Liver (tissue), 9 donors: ENCODE measurements around the gene ZFAND2A. TPM values are rescaled to one million over a fixed set of nuclear protein-coding genes. Genes with fewer than 3 reads are reported as not detected.

Experiments
- DNase-seq: peaks from one replicate; pipeline ENCODE4 v3.0.0-alpha.2; 2017; ENCODE audit warnings: low spot score
- H3K27ac ChIP-seq, 2 donors: one replicate each; pipeline ENCODE4 v1.7.0; 2013; ENCODE audit warnings: inconsistent platforms in 2 of 2, low read length in 2 of 2, control low read depth in 1 of 2, low read depth in 1 of 2, mild to moderate bottlenecking in 1 of 2
- H3K27me3 ChIP-seq, 4 donors: one replicate each; pipeline versions ENCODE4 v1.6.1 to v1.7.0; 2013; ENCODE audit warnings: low read length in 3 of 4, inconsistent platforms in 1 of 4, mild to moderate bottlenecking in 1 of 4, moderate library complexity in 1 of 4; ENCODE audit not compliant: control insufficient read depth in 4 of 4, insufficient read depth in 4 of 4
- H3K36me3 ChIP-seq, 4 donors: one replicate each; pipeline versions ENCODE4 v1.6.1 to v1.7.0; 2013; ENCODE audit warnings: low read length in 3 of 4, mild to moderate bottlenecking in 3 of 4, low read depth in 1 of 4, moderate library complexity in 1 of 4; ENCODE audit not compliant: control insufficient read depth in 4 of 4, insufficient read depth in 3 of 4
- H3K4me1 ChIP-seq, 4 donors: one replicate each; pipeline versions ENCODE4 v1.6.1 to v1.7.0; 2013; ENCODE audit warnings: low read length in 3 of 4, mild to moderate bottlenecking in 3 of 4, moderate library complexity in 1 of 4; ENCODE audit not compliant: control insufficient read depth in 4 of 4, insufficient read depth in 4 of 4
- H3K4me3 ChIP-seq, 3 donors: one replicate each; pipeline versions ENCODE4 v1.6.1 to v1.7.0; 2013; ENCODE audit warnings: low read length in 3 of 3, control low read depth in 1 of 3, low read depth in 1 of 3, mild to moderate bottlenecking in 1 of 3
- H3K9ac ChIP-seq, 2 donors: one replicate each; pipeline ENCODE4 v1.7.0; 2013; ENCODE audit warnings: low read length in 2 of 2, mild to moderate bottlenecking in 2 of 2, moderate library complexity in 2 of 2, control low read depth in 1 of 2, low read depth in 1 of 2
- H3K9me3 ChIP-seq, 4 donors: one replicate each; pipeline versions ENCODE4 v1.6.1 to v1.7.0; 2013; ENCODE audit warnings: low read length in 3 of 4; ENCODE audit not compliant: control insufficient read depth in 4 of 4
- EGR1 ChIP-seq, 2 donors: IDR thresholded peaks; 2 replicates each; pipeline ENCODE4 v1.6.1; 2016 to 2018; ENCODE audit warnings: antibody characterized with exemption in 2 of 2, low read depth in 2 of 2
- FOXA1 ChIP-seq: IDR thresholded peaks from 2 replicates; pipeline ENCODE4 v1.6.1; 2016; ENCODE audit warnings: antibody characterized with exemption
- FOXA2 ChIP-seq: IDR thresholded peaks from 2 replicates; pipeline ENCODE4 v1.6.1; 2016; ENCODE audit warnings: antibody characterized with exemption
- GABPA ChIP-seq, 2 donors: IDR thresholded peaks in 1 of 2; conservative IDR thresholded peaks in 1 of 2; 2 replicates each; pipeline ENCODE4 v1.6.1; 2016; ENCODE audit warnings: antibody characterized with exemption in 2 of 2, mild to moderate bottlenecking in 1 of 2, moderate library complexity in 1 of 2
- HNF4A ChIP-seq, 2 donors: conservative IDR thresholded peaks; 2 replicates each; pipeline ENCODE4 v1.6.1; 2016; ENCODE audit warnings: antibody characterized with exemption in 2 of 2, mild to moderate bottlenecking in 2 of 2
- HNF4G ChIP-seq: IDR thresholded peaks from 2 replicates; pipeline ENCODE4 v1.6.1; 2016; ENCODE audit warnings: antibody characterized with exemption
- JUND ChIP-seq, 2 donors: IDR thresholded peaks; 2 replicates each; pipeline ENCODE4 v1.6.1; 2016; ENCODE audit warnings: antibody characterized with exemption in 2 of 2
- NR2F2 ChIP-seq: IDR thresholded peaks from 2 replicates; pipeline ENCODE4 v1.6.1; 2016; ENCODE audit warnings: antibody characterized with exemption
- RAD21 ChIP-seq, 2 donors: IDR thresholded peaks; 2 replicates each; pipeline ENCODE4 v1.6.1; 2016; ENCODE audit warnings: antibody characterized with exemption in 2 of 2, mild to moderate bottlenecking in 2 of 2
- RXRA ChIP-seq, 2 donors: IDR thresholded peaks; 2 replicates each; pipeline ENCODE4 v1.6.1; 2017 to 2018; ENCODE audit warnings: antibody characterized with exemption in 2 of 2, mild to moderate bottlenecking in 1 of 2
- SP1 ChIP-seq: IDR thresholded peaks from 2 replicates; pipeline ENCODE4 v1.6.1; 2018; ENCODE audit warnings: antibody characterized with exemption, mild to moderate bottlenecking
- TAF1 ChIP-seq: conservative IDR thresholded peaks from 2 replicates; pipeline ENCODE4 v1.6.1; 2016; ENCODE audit warnings: antibody characterized with exemption, mild to moderate bottlenecking
- YY1 ChIP-seq: IDR thresholded peaks from 2 replicates; pipeline ENCODE4 v1.6.1; 2016; ENCODE audit warnings: antibody characterized with exemption, mild to moderate bottlenecking
- WGBS: extraction: QIAGEN DNeasy Blood & Tissue Kit; methylation state at CpG from one replicate; pipeline ENCODE4 v1.1.7; 2013; 5-methylcytosine and 5-hydroxymethylcytosine counted together
- polyA plus RNA-seq, 2 donors: library from polyadenylated mRNA; stranded (reverse) in 1 of 2; unstranded in 1 of 2; fragments of 200-250 nt in 1 of 2; fragments of >200 nt in 1 of 2; fragmentation: Nextera tagmentation in 1 of 2; extraction: Ambion mirVana in 1 of 2; gene quantifications; one replicate each; pipeline versions ENCODE4 v1.2.1 to v1.2.3, GENCODE V29; 2013 to 2015
- total RNA-seq, 2 donors: library from RNA; depleted of rRNA; stranded (reverse); fragments of >200 nt; gene quantifications; one replicate each; pipeline ENCODE4 v1.2.3, GENCODE V29; 2014
- TF ChIP-seq, protein P1 (sequence below): IDR thresholded peaks from 2 replicates; pipeline ENCODE4 v1.6.1; 2016; ENCODE audit warnings: antibody characterized with exemption
- TF ChIP-seq, protein P2 (sequence below): IDR thresholded peaks from 2 replicates; pipeline ENCODE4 v1.6.1; 2016; ENCODE audit warnings: antibody characterized with exemption
- TF ChIP-seq, protein P3 (sequence below): IDR thresholded peaks from 2 replicates; pipeline ENCODE4 v1.6.1; 2016; ENCODE audit warnings: antibody characterized with exemption, mild to moderate bottlenecking
- TF ChIP-seq, protein P4 (sequence below): IDR thresholded peaks from 2 replicates; pipeline ENCODE4 v1.6.1; 2016; ENCODE audit warnings: antibody characterized with exemption
- TF ChIP-seq, protein P5 (sequence below): fragments of 150-350 bp; IDR thresholded peaks from 2 replicates; pipeline ENCODE4 v1.5.1; 2017; ENCODE audit warnings: improper control_type of control experiment, low read depth, low read length; ENCODE audit not compliant: missing input control
- donor health status: healthy.
- donor health status: healthy.
- donor health status: healthy.
- donor health status: healthy.
- donor health status: healthy.

ZFAND2A gene
- total and polyA plus RNA-seq, 4 donors = 12.5 to 53.3 (median 33.5) TPM

DNA sequence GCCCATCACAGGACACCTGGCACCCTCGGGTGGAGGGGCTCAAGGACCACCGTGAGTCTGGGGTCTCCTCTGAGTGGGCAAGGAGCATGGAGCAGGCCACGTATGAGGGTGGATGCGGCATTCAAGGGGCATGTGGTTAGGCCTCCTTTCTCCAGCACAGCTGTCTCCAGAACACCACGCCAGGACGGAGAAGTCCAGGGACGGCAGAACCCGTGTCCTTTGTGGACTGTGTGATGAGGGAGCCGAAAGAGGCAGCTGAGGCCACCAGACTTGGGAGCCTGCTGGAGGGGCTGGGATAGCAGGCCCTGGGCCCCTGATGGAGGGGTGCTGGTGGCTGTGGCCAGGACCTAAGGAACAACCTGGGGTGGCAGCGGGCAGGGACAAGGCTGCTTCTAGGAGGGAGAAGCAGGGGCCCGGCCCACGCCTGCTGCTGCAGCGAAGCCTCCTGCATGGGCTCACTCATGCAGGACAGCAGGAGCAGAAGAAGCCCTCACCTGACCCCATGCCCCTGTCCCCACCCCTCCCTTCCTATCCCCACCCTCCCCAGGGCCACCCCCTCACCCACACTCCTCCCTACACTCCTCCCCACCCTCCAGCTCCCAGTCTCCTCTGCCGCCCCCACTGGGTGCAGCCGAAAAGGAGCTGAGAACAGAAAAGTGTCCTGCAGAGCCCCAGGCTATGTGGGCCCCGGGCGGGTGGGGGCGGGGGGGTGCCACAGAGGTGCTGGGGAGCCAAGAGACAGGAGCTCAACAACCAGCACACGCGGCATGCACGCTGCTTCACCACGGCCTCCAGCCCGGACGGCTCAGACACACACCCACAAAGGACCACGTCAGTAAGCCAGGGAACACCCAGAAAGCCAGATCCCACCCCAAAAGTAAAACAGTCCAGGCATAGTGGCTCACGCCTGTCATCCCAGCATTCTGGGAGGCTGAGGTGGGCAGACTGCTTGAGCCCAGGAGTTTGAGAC, 29.7 kb downstream of the ZFAND2A start:
- 96% methylated on average over 26 of the region's 26 CpGs for WGBS
- no peak for DNase-seq
- TF ChIP-seq, protein P1, sequence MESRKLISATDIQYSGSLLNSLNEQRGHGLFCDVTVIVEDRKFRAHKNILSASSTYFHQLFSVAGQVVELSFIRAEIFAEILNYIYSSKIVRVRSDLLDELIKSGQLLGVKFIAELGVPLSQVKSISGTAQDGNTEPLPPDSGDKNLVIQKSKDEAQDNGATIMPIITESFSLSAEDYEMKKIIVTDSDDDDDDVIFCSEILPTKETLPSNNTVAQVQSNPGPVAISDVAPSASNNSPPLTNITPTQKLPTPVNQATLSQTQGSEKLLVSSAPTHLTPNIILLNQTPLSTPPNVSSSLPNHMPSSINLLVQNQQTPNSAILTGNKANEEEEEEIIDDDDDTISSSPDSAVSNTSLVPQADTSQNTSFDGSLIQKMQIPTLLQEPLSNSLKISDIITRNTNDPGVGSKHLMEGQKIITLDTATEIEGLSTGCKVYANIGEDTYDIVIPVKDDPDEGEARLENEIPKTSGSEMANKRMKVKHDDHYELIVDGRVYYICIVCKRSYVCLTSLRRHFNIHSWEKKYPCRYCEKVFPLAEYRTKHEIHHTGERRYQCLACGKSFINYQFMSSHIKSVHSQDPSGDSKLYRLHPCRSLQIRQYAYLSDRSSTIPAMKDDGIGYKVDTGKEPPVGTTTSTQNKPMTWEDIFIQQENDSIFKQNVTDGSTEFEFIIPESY = no peak
- TF ChIP-seq JUND (IDR thresholded peaks at IDR 0.05) = no peak
- no peak for TF ChIP-seq RXRA (IDR thresholded peaks at IDR 0.05)
- no peak for TF ChIP-seq TAF1
- TF ChIP-seq NR2F2 = no peak
- TF ChIP-seq EGR1 (IDR thresholded peaks at IDR 0.05; ENCODE audit: low read depth in 2 of 2) = no peak
- no peak for TF ChIP-seq RAD21 (IDR thresholded peaks at IDR 0.05)
- TF ChIP-seq GABPA (IDR thresholded peaks at IDR 0.05 in 1 of 2, conservative IDR thresholded peaks at IDR 0.05 in 1 of 2) = no peak
- no peak for TF ChIP-seq FOXA1
- TF ChIP-seq, protein P2, sequence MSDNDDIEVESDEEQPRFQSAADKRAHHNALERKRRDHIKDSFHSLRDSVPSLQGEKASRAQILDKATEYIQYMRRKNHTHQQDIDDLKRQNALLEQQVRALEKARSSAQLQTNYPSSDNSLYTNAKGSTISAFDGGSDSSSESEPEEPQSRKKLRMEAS = no peak
- TF ChIP-seq FOXA2 = no peak
- TF ChIP-seq, protein P3, sequence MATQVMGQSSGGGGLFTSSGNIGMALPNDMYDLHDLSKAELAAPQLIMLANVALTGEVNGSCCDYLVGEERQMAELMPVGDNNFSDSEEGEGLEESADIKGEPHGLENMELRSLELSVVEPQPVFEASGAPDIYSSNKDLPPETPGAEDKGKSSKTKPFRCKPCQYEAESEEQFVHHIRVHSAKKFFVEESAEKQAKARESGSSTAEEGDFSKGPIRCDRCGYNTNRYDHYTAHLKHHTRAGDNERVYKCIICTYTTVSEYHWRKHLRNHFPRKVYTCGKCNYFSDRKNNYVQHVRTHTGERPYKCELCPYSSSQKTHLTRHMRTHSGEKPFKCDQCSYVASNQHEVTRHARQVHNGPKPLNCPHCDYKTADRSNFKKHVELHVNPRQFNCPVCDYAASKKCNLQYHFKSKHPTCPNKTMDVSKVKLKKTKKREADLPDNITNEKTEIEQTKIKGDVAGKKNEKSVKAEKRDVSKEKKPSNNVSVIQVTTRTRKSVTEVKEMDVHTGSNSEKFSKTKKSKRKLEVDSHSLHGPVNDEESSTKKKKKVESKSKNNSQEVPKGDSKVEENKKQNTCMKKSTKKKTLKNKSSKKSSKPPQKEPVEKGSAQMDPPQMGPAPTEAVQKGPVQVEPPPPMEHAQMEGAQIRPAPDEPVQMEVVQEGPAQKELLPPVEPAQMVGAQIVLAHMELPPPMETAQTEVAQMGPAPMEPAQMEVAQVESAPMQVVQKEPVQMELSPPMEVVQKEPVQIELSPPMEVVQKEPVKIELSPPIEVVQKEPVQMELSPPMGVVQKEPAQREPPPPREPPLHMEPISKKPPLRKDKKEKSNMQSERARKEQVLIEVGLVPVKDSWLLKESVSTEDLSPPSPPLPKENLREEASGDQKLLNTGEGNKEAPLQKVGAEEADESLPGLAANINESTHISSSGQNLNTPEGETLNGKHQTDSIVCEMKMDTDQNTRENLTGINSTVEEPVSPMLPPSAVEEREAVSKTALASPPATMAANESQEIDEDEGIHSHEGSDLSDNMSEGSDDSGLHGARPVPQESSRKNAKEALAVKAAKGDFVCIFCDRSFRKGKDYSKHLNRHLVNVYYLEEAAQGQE = no peak
- TF ChIP-seq, protein P4, sequence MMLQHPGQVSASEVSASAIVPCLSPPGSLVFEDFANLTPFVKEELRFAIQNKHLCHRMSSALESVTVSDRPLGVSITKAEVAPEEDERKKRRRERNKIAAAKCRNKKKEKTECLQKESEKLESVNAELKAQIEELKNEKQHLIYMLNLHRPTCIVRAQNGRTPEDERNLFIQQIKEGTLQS = no peak
- TF ChIP-seq HNF4A (conservative IDR thresholded peaks at IDR 0.05) = no peak
- TF ChIP-seq HNF4G = no peak
- TF ChIP-seq, protein P5, sequence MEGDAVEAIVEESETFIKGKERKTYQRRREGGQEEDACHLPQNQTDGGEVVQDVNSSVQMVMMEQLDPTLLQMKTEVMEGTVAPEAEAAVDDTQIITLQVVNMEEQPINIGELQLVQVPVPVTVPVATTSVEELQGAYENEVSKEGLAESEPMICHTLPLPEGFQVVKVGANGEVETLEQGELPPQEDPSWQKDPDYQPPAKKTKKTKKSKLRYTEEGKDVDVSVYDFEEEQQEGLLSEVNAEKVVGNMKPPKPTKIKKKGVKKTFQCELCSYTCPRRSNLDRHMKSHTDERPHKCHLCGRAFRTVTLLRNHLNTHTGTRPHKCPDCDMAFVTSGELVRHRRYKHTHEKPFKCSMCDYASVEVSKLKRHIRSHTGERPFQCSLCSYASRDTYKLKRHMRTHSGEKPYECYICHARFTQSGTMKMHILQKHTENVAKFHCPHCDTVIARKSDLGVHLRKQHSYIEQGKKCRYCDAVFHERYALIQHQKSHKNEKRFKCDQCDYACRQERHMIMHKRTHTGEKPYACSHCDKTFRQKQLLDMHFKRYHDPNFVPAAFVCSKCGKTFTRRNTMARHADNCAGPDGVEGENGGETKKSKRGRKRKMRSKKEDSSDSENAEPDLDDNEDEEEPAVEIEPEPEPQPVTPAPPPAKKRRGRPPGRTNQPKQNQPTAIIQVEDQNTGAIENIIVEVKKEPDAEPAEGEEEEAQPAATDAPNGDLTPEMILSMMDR = no peak
- no peak for TF ChIP-seq YY1
- TF ChIP-seq SP1 = no peak

More for the DNA sequence above, 29.7 kb downstream of the ZFAND2A start:
- no peaks in the 10 kb centered on the region for H3K27me3 ChIP-seq
- no peaks in the 10 kb centered on the region for H3K36me3 ChIP-seq
- H3K9ac ChIP-seq = no peak overlapping the region
- no peak overlapping the region for H3K4me3 ChIP-seq
- H3K27ac ChIP-seq = no peak overlapping the region
- H3K4me1 ChIP-seq = no peaks in the 10 kb centered on the region
- H3K9me3 ChIP-seq = no peaks in the 10 kb centered on the region
